ENCODE measurements around the gene RBM12. TPM values are rescaled to one million over a fixed set of nuclear protein-coding genes. Genes with fewer than 3 reads are reported as not detected.

Gene RBM12
- total and polyA plus RNA-seq, 2 donors (not counting 3 experiments of a cell fraction or from before 2014, with no cell fraction given) = 98.0 to 121 TPM

DNA sequence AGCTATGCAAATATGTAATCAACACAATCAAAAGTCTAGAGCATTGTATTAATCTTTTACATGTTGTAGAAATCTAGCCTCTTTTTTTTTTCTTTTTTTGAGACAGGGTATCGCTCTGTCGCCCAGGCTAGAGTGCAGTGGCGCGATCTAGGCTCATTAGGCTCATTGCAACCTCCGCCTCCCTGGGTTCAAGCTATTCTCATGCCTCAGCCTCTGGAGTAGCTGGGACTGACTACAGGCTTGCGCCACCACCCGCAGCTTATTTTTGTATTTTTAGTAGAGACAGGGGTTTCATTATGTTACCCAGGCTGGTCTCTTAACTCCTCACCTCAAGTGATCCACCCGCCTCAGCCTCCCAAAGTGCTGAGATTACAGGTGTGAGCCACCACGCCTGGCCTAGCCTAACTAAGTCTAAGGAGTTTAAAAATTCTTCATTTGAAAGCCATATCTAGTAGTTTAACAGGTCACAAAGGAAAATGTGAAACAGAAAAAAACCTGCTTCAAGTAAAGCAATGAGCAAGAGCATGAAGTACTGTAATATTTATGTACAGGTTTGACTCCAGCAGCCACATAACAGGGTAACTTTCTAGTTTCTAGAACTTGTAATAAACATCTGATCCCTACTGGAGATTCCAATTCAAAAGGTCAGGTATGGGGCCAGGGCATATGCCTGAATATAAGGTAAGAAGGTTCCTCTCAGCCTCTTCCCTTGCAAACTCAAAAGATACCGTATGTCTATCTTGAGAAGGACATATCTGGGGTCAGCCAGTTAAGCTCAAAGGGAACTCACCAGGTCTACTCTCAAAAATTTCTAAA, 4.4 kb downstream of the RBM12 start:
- H3K79me2 ChIP-seq (ENCODE audit: control insufficient read depth, insufficient read depth, low read length) = peaks cover 91% of the 10 kb centered on the region
- no peak for FAIRE-seq
- no peak overlapping the region for H3K9ac ChIP-seq (replicated peaks; ENCODE audit: extremely low read depth, insufficient read depth, low read length)
- no peak overlapping the region for H3K4me2 ChIP-seq (ENCODE audit: insufficient read depth, low read length)
- dilution Hi-C loops (cut with MboI; ENCODE audit: extremely low pct_ligation_motif_present, low sequenced_read_pairs) = no loop called here
- intact Hi-C loops (cut with micrococcal nuclease) = loop anchor here (5.0 kb wide), 1 partner anchor 82 kb away; the partner anchor contains the start of gene RBM39
- ChIA-PET POLR2A (no interaction called here), CTCF (interaction anchor here (0.6 to 0.7 kb wide), 2 partner anchors 12 to 213 kb away, joined by 3 read pairs; no protein-coding TSS in a partner anchor)
- H4K20me1 ChIP-seq (replicated peaks; ENCODE audit: control insufficient read depth, extremely low read depth, insufficient read depth, low read length) = peaks cover 23% of the 10 kb centered on the region
- no peak for DNase-seq (ENCODE audit: low read depth, low spot score)
- H2AFZ ChIP-seq (ENCODE audit: low read depth, low read length) = no peak overlapping the region
- H3K4me1 ChIP-seq (ENCODE audit: control insufficient read depth, extremely low read depth, insufficient read depth, low read length) = peaks cover 19% of the 10 kb centered on the region
- H3K9me3 ChIP-seq (replicated peaks; ENCODE audit: control insufficient read depth, insufficient read depth, low read length) = no peaks in the 10 kb centered on the region
- peaks cover 0 to 5% of the 10 kb centered on the region in 2 experiments for H3K36me3 ChIP-seq (ENCODE audit: control insufficient read depth in 2 of 2, extremely low read depth in 1 of 2, insufficient read depth in 2 of 2, low read length in 2 of 2)
- no peaks in the 10 kb centered on the region for H3K27me3 ChIP-seq (ENCODE audit: control insufficient read depth in 2 of 2, insufficient read depth in 2 of 2, low read length in 2 of 2)
- BruUV-seq (replicated peaks) = no TSS peak
- no peaks in the 10 kb centered on the region for H3K9me1 ChIP-seq (replicated peaks; ENCODE audit: control insufficient read depth, extremely low read depth, insufficient read depth, low read length)
- TF ChIP-seq MYC (IDR thresholded peaks at IDR 0.05; ENCODE audit: low read depth, low read length) (no peak), EZH2 (IDR thresholded peaks at IDR 0.05; ENCODE audit: borderline replicate concordance, low read depth, low read length, severe bottlenecking) (no peak), JUN (IDR thresholded peaks at IDR 0.05; ENCODE audit: borderline replicate concordance, insufficient read depth, insufficient read length, low read depth) (no peak), POLR2AphosphoS5 (IDR thresholded peaks at IDR 0.05; ENCODE audit: insufficient read depth, low read depth, low read length) (no peak), POLR2A (IDR thresholded peaks at IDR 0.05; ENCODE audit: low read depth, low read length) (no peak), FOS (IDR thresholded peaks at IDR 0.05; ENCODE audit: borderline replicate concordance, insufficient read depth, low read length) (no peak), GATA2 (IDR thresholded peaks at IDR 0.05; ENCODE audit: insufficient read depth, insufficient read length, low read depth, low read length) (no peak)
- TF ChIP-seq, protein P1, sequence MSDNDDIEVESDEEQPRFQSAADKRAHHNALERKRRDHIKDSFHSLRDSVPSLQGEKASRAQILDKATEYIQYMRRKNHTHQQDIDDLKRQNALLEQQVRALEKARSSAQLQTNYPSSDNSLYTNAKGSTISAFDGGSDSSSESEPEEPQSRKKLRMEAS (IDR thresholded peaks at IDR 0.05; ENCODE audit: insufficient read depth, insufficient read length) = no peak
- TF ChIP-seq, protein P2, sequence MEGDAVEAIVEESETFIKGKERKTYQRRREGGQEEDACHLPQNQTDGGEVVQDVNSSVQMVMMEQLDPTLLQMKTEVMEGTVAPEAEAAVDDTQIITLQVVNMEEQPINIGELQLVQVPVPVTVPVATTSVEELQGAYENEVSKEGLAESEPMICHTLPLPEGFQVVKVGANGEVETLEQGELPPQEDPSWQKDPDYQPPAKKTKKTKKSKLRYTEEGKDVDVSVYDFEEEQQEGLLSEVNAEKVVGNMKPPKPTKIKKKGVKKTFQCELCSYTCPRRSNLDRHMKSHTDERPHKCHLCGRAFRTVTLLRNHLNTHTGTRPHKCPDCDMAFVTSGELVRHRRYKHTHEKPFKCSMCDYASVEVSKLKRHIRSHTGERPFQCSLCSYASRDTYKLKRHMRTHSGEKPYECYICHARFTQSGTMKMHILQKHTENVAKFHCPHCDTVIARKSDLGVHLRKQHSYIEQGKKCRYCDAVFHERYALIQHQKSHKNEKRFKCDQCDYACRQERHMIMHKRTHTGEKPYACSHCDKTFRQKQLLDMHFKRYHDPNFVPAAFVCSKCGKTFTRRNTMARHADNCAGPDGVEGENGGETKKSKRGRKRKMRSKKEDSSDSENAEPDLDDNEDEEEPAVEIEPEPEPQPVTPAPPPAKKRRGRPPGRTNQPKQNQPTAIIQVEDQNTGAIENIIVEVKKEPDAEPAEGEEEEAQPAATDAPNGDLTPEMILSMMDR (IDR thresholded peaks at IDR 0.05; ENCODE audit: extremely low read depth in 1 of 2, insufficient read depth in 1 of 2, low read depth in 1 of 2, low read length in 2 of 2) = no peak
- H3K27ac ChIP-seq (ENCODE audit: insufficient read depth, low read depth, low read length) = no peak overlapping the region
- H3K4me3 ChIP-seq (replicated peaks in 1 of 3; ENCODE audit: insufficient read depth in 1 of 3, low read depth in 1 of 3, low read length in 3 of 3) = no peak overlapping the region

Data from endothelial cell of umbilical vein (primary cell).